LNCAP (cell line): Measurements from ENCODE around the gene TNFAIP8.

Experiments used
- CTCF ChIP-seq: fragments of 450-650 bp; IDR thresholded peaks from 2 replicates; pipeline ENCODE4 v1.5.1; 2017; ENCODE audit warnings: mild to moderate bottlenecking

Gene TNFAIP8

GRCh38 chr5:119330367-119331183 lies 25.2 kb upstream of the TNFAIP8 start:
- TF ChIP-seq CTCF = no peak

- TF ChIP-seq CTCF = no peak
These were observed 24.2 kb upstream of the TNFAIP8 start for GRCh38 chr5:119331566-119332095.

- TF ChIP-seq CTCF = no peak
These were observed 23.6 kb upstream of the TNFAIP8 start for GRCh38 chr5:119332208-119332607.

GRCh38 chr5:119332978-119333401 lies 22.8 kb upstream of the TNFAIP8 start:
- no peak for TF ChIP-seq CTCF

- TF ChIP-seq CTCF = no peak
These were observed 22.4 kb upstream of the TNFAIP8 start for GRCh38 chr5:119333421-119333851.

GRCh38 chr5:119335261-119335677 lies 20.6 kb upstream of the TNFAIP8 start:
- no peak; the same call in 1 of the 2 replicates for TF ChIP-seq CTCF

- no peak for TF ChIP-seq CTCF
These were observed 19.6 kb upstream of the TNFAIP8 start for GRCh38 chr5:119336262-119336661.
